GM20431 (cell line): ENCODE data around the gene FNDC3B.

ENCODE experiments used
- in situ Hi-C: fragments of 300-500 bp; cut with MseI, MboI; formaldehyde crosslinking; loops from one replicate; pipeline ENCODE4 v1.15.0; 2020; ENCODE audit warnings: low sequenced_read_pairs; ENCODE audit not compliant: unreplicated experiment

Gene FNDC3B

DNA sequence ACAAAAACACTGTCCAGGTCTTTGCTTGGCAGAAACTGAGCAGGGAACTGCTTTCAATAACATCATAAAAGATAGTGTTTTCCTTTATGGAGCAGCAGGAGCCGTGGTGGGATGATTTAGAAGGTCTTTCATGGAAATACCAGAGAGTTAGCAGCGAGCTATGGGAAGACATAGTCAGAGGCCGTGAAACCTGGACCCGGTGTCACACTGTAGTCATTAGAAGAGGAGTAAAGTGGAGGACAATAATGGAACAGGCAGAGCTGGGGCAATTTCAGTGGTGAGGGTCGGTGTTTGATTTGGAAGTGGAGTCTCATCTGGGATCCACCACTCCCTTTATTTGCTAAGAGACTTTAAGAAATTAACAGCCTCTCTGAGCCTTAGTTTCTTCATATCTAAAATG is 351.4 kb downstream of the FNDC3B start:
- in situ Hi-C loops, result no loop called here

DNA sequence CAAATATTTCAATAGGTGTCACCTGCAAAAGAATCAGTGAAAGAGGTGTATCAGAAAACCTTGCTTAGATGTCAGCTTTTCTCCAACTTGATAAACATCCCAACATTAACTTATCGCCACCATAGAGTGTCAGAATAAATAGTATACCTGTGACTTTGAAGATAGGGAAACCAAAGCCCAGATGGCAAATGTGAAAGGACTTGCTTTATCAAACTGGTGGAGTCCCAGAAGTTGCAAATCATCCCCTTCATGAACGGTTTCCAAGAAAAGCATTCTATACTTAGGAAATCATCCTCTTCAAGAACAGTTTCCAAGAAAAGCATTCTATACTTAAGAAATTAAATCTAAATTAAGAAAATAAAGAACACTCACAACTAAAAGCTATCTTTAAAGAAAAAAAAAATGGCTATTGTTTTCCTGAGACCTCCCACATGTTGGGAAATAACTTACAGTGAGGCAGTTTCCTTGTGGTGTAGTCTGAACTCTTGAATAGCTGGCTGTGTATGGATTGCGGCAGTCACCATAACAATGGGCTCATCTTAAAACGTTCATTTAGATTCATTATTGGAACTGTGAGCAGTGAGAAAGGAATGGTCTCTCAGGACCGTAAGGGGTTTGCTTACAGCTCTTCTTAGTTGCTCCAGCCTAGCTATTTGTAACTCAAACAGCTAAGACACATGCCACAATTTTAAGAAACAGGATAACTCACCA is 352.4 kb downstream of the FNDC3B start:
- in situ Hi-C loops, result no loop called here

DNA sequence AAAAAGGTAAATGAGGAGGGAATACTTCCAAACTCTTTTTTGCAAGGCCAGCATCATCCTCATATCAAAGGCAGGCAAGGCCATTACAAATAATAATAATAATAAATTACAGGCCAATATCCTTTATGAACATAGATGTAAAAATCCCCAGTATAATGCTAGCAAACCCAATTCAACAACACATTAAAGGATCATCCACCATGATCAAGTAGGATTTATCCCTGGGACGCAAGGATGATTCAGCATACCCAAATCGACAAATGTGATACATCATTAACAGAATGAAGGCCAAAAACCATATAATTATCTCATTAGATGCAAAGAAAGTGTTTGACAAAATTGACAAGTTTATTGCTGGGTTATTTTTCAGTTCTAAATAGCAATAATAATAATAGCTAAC is 355.3 kb downstream of the FNDC3B start:
- in situ Hi-C loops, result no loop called here

DNA sequence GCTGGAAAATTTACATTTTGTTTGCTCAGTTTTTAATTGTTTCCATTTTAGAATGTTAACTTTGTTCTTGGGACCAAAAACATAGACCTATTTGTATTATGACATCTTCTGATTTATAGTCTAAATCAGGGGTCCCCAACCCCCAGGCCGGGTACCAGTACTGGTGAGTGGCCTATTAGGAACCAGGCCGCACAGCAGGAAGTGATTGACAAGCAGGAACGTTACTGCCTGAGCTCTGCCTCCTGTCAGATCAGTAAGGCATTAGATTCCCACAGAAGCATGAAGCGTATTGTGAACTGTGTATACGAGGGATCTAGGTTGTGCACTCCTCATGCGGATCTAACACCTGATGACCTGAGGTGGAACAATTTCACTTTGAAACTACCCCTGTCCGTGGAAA is 357.0 kb downstream of the FNDC3B start:
- in situ Hi-C loops, result no loop called here

DNA sequence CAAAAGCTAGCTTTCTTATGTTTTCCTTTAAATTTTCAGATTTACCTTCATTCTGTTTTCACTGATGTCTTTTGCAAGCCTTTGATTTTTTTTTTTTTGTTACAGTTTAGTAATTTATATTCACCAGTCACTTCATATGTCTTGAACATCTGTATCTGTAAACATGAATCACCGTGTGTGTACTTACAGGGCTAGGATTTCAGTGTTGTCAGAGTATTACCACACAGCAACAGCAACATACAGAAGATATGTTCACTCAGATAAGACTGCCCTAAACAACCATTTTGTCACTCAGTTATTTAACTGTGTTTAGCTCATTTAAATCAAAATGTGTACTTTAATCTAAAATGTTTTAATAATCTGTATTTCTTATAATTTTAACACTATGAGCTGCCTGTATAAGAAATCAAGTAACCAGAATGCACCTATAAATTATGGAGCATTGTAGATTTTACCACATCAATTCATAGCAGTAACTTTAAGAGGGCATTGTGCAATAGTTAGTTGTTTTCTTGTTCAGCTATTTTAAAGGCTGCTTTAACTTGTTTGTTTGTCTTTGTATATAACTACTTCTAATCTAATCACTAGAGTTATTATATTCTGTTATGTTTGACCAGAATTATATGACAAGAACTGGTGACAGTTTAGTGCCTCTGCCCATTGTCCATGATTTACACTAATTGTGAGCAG is 358.5 kb downstream of the FNDC3B start:
- in situ Hi-C loops, result no loop called here

DNA sequence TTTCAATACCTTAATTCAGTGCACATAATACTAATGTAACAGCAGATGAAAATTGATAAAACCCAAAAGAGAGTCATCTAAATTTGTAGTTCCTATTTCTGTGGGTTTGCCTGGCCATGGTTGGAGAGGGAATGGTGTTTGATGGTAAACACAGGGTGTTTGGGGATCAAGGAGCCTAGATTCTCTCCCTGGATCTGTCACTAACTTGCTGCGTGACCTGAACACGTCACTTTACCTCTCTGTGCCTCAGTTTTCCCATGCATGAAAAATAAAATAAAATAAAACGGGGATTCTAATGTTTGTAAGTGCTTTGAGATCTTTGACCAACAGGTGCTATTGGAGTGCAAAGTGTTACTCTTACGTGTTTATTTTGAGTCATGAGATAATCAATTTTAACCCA is 359.1 kb downstream of the FNDC3B start:
- in situ Hi-C loops, result no loop called here

DNA sequence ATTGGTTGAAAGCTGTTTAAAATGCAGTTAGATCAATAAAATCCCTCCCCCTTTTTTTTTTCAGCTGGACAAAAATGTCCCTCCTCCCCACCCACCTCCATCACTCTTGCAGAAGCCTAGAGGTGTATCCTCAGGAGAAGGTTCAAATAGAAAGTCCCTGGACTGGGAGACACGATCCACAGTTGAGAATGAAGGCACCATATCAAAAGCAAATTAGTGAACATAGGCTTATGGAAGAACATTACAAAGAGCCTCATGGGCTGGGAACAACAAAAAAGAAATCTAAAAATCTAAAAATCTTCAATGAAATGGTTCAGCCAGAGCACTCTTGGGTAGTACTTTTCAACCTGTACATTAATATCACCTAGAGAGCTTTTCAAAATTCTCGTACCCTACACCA is 362.7 kb downstream of the FNDC3B start:
- in situ Hi-C loops, result no loop called here

DNA sequence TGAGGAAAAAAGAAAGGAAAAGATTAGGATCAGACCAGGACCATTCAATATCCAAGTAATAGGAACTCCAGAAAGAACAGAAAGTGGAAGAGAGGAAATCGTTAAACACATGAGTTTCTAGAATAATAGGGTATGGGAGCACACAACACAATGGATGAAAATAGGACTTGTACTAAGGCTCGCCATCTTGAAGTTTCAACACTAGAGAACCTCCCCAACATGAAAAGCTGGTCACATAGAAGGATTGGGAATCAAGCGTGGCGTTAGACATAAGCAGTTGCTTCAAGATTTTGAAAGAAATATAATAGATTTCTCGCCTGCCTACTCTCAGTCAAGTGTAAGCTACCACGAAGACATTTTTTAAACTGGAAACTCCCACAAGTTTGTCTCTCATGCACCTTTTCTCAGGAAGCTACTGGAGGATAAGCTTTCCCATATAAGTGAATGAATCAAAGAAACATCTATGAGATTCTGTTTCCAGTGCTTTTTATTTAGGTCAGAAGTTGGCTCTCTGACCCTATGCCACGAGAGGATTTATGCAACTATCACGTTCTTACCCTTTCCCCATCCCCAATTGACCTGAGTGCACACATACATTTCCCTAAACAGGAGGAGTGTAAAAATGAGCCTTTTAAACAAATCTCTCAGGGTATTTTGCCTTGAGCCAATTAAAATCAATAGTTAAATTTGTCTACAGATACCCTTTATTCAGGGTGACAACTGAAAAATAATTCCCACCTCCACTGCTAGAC is 363.7 kb downstream of the FNDC3B start:
- in situ Hi-C loops, result no loop called here

DNA sequence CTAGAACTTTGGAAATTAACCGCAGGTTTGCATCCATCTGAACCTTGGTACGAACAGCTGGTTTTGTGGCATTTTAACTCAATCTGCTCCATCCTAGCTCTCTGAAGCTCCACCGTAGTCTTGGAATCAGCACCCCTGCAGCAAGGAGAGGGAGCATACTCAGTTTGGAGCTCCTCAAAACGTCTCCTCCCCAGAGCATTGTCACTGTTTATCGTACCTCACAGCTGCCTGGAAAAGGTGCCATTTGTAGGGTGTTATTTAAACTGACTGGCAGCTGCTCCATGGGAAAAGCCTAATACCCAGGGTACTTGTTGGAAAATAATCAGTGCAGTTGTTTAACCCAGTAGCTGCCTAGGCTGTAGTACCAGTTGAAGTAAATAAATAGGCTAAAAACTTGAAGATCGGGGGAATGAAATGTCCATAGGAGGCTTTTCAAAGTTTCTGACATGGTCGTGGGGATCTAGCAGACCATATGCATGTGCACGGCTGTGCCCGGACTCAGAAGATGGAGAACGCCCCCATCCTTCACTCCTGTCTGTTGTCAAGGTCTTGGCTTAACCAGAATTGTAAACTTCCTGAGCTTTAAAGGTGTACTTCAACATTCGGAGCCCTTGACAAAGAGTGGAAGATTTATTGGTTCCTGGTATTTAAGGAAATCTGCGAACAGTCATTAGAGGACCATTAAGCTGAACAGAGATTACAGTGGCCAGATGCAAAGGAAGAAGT is 365.0 kb downstream of the FNDC3B start:
- in situ Hi-C loops, result no loop called here

DNA sequence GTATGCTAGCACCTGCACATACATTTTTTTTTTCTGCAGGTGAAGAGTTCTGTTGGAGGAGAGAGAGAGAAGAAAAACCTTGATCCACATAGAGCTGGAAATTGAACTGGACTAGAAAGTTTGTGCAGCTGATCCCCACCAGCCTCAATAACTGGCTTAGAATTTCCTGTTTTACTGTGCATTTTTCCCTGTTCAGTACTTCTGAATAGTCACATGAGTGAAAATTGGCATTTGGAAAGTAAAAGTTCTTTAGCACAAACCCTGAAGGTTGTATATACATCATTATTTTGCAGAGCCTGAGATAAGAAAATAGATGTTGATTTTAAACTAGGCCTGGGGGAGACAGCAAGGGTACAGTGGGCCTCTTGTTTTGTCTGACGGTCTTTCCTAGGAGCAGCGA is 366.5 kb downstream of the FNDC3B start:
- in situ Hi-C loops, result no loop called here

DNA sequence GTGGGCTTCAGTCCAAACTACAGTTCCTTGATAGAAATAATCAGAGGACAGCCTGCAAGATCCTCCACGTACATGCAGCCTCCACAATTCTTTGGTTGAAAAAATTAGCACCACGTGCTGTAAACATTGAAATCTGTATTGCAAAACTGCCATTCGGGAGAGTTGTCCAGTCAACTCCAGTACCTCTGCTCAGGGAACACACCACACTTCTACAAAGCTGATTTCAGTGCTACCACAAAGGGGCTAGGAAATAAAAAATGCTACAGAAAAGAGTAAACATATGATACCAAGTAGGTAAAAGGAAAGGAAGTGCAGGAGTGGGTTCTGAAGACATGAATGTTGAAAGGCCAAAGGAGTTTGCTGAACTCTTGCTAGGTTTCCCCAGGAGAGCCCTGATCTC is 368.5 kb downstream of the FNDC3B start:
- in situ Hi-C loops, result no loop called here

DNA sequence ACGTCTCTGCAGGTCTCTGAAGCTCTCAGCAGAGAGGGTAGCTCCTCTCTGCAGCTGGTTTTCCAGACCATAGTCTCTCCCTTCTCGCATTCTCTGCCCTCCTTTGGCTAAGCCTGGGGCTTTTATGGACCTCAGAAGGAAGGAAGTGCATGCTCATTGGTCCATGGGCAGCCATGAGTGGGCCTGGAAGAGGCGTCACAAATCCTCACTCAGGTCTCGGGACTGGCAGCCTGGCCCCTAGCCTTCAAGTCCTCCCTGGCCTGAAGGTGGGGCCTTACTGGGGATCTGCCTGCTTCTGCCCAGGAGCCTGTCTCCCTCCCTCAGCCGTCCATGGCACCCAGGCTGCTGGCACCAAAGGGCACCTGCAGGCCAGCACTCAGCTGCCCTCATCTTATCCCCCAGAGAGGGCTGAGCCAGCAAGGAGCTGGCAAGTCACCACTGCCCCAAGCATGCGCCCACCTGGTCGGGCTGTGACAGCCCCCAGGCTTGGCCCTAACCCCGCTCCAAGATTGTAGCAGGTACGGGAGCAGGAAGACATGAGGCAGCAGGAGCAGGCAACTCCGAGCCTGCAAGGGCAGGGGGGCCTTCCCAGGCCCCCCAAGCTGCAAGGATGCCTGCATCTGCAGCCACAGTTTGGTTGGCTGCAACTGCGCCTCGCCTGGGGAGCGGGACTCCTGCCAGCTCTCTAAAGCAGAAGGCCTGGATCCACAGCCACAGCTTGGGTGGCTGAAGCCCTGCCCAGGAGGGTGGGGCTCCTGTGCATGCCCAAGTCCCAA is 371.5 kb downstream of the FNDC3B start:
- in situ Hi-C loops, result no loop called here

DNA sequence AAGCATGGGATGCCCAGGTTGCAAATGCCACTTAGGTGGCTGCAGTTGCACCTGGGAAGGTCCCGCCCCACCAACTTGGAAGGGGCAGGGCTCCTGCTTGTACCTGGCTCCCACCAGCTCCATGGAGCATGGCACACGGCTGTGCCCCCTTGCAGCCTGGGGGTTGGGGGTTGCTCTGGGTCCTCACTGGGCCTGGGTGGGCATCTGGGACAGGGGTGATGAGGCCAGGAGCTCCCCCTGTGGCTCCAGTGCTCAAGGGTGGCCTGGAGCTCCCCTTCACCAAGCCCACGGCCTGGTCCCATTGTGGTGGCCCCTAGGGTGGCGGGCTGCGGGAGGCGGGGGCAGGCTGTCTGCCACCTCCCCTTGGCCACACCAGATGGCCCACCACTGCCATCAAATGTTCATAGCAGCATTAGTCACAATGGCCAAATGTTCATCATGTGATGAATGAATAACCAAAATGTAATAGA is 372.1 kb downstream of the FNDC3B start:
- in situ Hi-C loops, result no loop called here

DNA sequence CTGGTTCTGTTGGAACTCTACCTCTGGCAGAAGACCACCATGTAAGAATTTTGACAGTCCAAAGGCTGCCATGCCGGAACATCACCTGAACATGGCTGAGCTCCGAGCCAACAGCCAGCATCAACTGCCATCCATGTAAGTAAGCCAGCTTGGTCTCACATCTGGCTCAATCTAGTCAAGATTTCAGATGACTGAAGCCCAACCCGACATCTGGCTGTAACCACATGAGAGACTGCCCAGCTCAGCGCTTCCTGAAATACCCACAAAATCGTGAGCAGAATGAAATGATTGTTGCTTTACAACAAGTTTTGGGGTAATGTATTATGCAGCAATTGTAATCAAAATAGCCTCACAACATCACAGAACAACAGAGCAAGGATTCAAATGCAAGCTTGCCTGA is 375.9 kb downstream of the FNDC3B start:
- in situ Hi-C loops, result no loop called here

DNA sequence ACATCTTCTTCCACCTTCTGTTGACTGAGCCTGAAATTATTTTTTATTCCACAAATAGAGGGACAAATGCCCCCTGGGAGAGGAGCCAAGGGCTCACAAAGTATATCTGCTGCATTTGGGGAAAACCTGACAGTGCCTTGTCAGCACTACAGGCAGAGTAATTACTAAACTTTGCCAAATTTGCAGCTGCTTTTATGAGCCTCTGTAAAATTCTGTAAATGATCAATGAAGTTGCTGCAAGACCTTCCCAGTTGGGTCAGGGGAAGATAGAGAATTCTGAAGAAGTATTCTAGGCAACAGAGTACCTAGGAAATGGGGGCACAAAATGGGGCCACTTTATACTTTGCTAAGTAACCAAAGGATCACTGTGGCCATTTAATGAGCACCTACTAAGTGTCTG is 398.3 kb downstream of the FNDC3B start:
- in situ Hi-C loops, result no loop called here

DNA sequence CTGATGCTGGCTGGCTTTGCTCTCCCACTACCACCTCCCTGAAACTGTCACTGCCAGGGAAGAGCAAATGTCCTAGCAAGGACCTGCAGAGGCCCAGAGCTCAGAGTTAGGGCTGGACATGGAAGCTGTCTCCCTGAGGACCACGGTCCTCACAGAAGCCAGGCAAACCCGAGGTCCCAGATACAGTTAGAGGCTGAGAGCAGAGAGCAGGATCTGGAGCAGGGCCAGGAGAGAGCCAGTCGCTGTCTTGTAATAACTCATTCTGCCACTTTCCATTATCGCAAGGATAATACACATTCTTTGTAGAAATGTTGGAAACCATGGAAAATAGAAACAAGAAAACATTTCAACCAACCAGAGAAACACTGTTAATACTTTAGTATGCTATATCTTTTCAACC is 398.8 kb downstream of the FNDC3B start:
- in situ Hi-C loops, result no loop called here

DNA sequence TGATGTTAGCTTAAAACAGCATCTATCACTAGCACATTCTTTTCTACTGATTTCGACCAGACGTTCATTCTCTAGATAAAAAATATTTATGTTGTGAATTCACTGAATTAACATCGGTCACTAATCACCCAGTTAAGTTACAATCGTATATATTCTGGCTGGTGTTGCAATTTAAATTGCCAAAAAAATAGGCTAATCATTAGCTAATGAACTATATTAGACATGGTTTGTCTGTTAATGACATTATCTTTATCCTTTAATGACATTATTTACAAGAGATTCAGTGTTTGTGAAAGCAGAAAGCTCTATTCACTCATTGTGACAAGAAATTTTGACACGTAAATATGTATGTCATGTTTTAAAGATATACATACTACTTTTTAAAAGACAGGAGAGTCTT is 402.2 kb downstream of the FNDC3B start:
- in situ Hi-C loops, result no loop called here

DNA sequence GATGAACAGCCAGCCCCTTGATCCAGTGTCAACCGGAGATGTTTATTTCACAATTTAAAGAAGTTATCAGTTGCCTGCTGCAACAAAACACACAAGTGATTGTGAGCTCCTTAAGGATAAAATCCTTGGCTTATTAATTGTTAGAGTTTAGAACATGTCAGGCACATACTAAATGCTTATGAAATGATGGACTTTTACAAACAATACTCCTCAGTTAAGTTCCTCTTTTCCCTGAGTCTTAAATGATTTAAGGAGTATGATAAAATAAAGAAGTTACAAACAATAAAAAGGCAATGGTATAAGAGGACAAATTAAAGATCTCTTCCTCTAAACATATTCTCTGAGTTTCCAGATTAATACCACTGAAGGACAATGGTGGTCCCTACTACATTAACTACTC is 403.2 kb downstream of the FNDC3B start:
- in situ Hi-C loops, result no loop called here

DNA sequence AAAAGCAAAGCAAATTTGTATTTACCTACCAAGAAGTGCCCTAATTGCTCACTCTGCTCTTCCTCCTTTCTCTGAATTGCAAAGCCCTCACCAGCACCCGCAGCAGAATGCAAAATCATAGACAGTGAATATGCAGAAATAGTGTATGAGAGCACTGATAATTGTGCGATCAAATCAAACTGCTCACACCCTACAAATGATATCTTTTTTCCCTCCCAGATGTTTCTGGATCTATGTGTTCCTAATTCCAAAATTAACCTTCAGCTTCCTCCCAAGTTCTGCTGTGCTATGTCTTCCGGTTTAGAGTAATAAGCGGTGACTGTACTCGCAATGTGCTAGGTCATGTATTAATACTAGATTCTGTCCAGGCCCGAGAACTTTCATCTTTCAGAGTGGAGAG is 405.4 kb downstream of the FNDC3B start:
- in situ Hi-C loops, result no loop called here

DNA sequence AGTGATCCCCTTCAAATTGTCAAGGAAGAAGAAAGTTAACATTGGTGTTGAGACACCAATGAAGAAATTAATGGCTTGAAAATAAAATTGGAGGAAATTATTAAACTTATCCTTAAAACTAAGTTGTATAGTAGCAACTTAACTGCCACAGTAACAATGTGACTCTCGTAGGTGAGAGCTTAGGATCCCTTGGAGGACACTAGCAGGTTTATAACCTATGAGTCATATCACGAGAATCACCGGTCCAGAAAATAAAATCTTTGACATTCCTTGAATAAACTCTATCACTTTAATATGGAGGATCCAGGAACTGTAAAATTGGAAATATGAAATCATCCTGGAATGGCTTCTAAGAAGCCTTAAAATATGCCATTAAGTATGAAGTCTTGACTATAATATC is 406.8 kb downstream of the FNDC3B start:
- in situ Hi-C loops, result no loop called here
